ENCODE results near the gene ILF3. TPM values are rescaled to one million over a fixed set of nuclear protein-coding genes. Genes with fewer than 3 reads are reported as not detected.

ILF3 gene
- polyA plus RNA-seq (81.0 to 173 TPM (median 162 TPM) in 3 replicates), polyA minus RNA-seq (81.5 to 140 TPM (median 115 TPM) in 3 replicates)
- 135 TPM for polyA plus RNA-seq (2011; ENCODE audit: low read depth)
- 89.6 and 94.1 TPM in 2 replicates for polyA plus RNA-seq (2011; cell fraction: cytosol; rRNA removed)
- polyA plus RNA-seq (2011; cell fraction: nucleus; rRNA removed) = 267 and 278 TPM in 2 replicates
- 80.2 and 177 TPM in 2 replicates for polyA plus RNA-seq (2012; ENCODE audit: low replicate concordance)
- polyA minus RNA-seq (2011; cell fraction: cytosol; rRNA and poly(A)+ RNA removed) = 85.0 TPM
- 71.8 and 99.7 TPM in 2 replicates for polyA minus RNA-seq (2011; cell fraction: nucleus; rRNA and poly(A)+ RNA removed)

DNA sequence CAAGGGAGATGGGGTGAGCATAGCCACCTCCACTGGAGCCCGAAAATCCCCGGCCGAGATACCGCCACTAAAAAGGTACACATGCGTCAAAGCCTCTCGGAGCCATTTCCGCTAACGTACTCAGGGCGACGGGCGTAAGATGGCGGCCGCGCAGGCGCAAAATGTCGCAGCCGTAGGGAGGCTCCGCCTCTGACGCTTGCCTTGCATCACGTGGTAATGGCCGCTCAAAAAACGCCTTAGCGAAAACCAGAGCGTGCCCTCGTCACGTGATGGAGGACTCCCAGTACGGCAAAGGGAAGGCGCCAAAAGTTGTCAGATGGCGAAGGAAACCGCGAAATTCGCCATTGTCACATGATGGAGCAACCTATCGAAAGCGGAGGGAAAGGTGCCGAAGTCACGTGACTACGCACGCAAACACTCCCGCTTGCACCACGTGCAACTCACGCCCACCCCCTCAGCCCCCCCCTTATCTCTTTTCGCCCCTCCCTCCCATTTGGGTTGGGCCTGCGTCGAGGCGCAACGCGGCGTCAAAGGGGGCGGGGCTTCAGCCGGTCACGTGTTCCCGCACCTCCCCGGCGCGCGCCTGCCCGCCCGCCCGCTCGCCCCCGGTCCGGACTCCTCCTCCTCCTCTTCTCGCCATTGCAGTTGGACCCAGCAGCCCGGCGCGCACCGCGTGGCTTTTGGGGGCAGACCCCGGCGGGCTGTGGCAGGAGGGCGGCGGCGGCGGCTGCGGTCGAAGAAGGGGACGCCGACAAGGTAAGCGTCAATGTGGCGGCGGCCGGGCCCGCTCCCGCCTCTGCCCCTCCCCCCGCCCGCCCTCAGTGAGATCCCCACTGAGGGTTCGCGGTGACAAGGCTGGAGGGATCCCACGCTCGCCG lies at the start of gene ILF3:
ILF3 (plus strand) TSS at position 615 of the 878 bp plus-strand sequence. CDS start 16,260 bp downstream, outside the sequence.
- peak within 1 kb of the TSS; percentile 89 to 96 (median 93) for H3K4me3 ChIP-seq (ENCODE audit: control insufficient read depth in 2 of 3, extremely low read depth in 1 of 3, insufficient read depth in 2 of 3, low read depth in 1 of 3, low read length in 3 of 3)
- H2AFZ ChIP-seq (ENCODE audit: control insufficient read depth, low read length) = peak within 1 kb of the TSS; percentile 88
- peaks cover 0 to 20% of the 10 kb centered on the region in 2 experiments for H3K36me3 ChIP-seq (ENCODE audit: control insufficient read depth in 2 of 2, extremely low read depth in 1 of 2, insufficient read depth in 2 of 2, low read length in 2 of 2)
- dilution Hi-C loops (cut with MboI; ENCODE audit: extremely low pct_ligation_motif_present, low sequenced_read_pairs) = no loop called here
- peaks cover 2% of the 10 kb centered on the region for H3K9me1 ChIP-seq (ENCODE audit: control insufficient read depth, extremely low read depth, insufficient read depth, low read length)
- no peak for TF ChIP-seq EZH2 (IDR thresholded peaks at IDR 0.05; ENCODE audit: low read length)
- TF ChIP-seq, protein P1, sequence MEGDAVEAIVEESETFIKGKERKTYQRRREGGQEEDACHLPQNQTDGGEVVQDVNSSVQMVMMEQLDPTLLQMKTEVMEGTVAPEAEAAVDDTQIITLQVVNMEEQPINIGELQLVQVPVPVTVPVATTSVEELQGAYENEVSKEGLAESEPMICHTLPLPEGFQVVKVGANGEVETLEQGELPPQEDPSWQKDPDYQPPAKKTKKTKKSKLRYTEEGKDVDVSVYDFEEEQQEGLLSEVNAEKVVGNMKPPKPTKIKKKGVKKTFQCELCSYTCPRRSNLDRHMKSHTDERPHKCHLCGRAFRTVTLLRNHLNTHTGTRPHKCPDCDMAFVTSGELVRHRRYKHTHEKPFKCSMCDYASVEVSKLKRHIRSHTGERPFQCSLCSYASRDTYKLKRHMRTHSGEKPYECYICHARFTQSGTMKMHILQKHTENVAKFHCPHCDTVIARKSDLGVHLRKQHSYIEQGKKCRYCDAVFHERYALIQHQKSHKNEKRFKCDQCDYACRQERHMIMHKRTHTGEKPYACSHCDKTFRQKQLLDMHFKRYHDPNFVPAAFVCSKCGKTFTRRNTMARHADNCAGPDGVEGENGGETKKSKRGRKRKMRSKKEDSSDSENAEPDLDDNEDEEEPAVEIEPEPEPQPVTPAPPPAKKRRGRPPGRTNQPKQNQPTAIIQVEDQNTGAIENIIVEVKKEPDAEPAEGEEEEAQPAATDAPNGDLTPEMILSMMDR (optimal IDR thresholded peaks at IDR 0.05 in 1 of 3, IDR thresholded peaks at IDR 0.05 in 1 of 3, conservative IDR thresholded peaks at IDR 0.05 in 1 of 3; ENCODE audit: extremely low read depth in 1 of 3, insufficient read depth in 2 of 3, low read length in 3 of 3) = no peak
- H3K9me3 ChIP-seq (ENCODE audit: control insufficient read depth, low read depth, low read length) = no peaks in the 10 kb centered on the region
- H4K20me1 ChIP-seq (ENCODE audit: control insufficient read depth, extremely low read depth, insufficient read depth, low read length) = peaks cover 32% of the 10 kb centered on the region
- H3K27me3 ChIP-seq (ENCODE audit: control insufficient read depth, extremely low read depth, insufficient read depth, low read length) = no peaks in the 10 kb centered on the region
- peaks cover 52% of the 10 kb centered on the region for H3K79me2 ChIP-seq (ENCODE audit: control insufficient read depth, insufficient read depth, low read length)
- H3K9ac ChIP-seq (ENCODE audit: control insufficient read depth, extremely low read depth, insufficient read depth, low read length) = peak within 1 kb of the TSS; percentile 100
- peak; percentile 100 for DNase-seq (ENCODE audit: low read depth, low spot score)
- FAIRE-seq = peak; percentile 90
- H3K4me1 ChIP-seq (ENCODE audit: control insufficient read depth, extremely low read depth, insufficient read depth, low read length) = peaks cover 27% of the 10 kb centered on the region
- H3K4me2 ChIP-seq (ENCODE audit: control insufficient read depth, extremely low read depth, insufficient read depth, low read depth, low read length) = peak within 1 kb of the TSS; percentile 100
- peak within 1 kb of the TSS; percentile 98 for H3K27ac ChIP-seq (ENCODE audit: control insufficient read depth, insufficient read depth, low read length)

DNA sequence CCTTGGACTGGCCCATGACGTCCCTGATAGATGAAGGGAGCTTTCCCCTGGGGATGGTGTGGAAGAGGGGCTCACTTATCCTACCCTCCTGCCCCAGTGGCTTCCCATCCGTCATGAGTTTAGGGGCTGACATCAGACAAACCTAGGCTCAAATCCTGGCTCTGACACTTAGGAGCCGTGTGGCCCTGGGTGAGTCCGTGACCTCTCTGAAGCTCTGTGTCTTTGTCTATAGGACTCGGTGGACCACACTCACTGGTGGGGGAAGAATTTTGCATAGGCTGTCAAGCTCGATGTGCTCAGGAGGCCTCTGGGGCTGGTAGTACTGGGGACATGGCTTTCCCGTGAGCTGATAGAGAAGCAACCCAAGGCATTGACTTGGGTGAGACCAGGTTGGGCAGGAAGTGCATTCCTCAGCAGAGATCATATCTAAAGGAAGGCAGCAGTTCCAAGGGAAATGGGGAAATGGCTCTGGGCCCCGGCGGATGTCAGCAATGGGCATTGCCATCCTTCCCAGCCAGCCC lies 49.6 kb upstream of the ILF3 start:
- Histone ChIP-seq H3K4me1 (ENCODE audit: control insufficient read depth, extremely low read depth, insufficient read depth, low read length) (peaks cover 23% of the 10 kb centered on the region), H2AFZ (ENCODE audit: control insufficient read depth, low read length) (peak overlapping the region; percentile 48), H3K4me2 (ENCODE audit: control insufficient read depth, extremely low read depth, insufficient read depth, low read depth, low read length) (peak overlapping the region; percentile 95), H4K20me1 (ENCODE audit: control insufficient read depth, extremely low read depth, insufficient read depth, low read length) (no peaks in the 10 kb centered on the region), H3K27me3 (ENCODE audit: control insufficient read depth, extremely low read depth, insufficient read depth, low read length) (no peaks in the 10 kb centered on the region), H3K27ac (ENCODE audit: control insufficient read depth, insufficient read depth, low read length) (peak overlapping the region; percentile 56), H3K36me3 (ENCODE audit: control insufficient read depth in 2 of 2, extremely low read depth in 1 of 2, insufficient read depth in 2 of 2, low read length in 2 of 2) (no peaks in the 10 kb centered on the region), H3K9ac (ENCODE audit: control insufficient read depth, extremely low read depth, insufficient read depth, low read length) (no peak overlapping the region), H3K9me3 (ENCODE audit: control insufficient read depth, low read depth, low read length) (no peaks in the 10 kb centered on the region), H3K4me3 (ENCODE audit: control insufficient read depth in 2 of 3, extremely low read depth in 1 of 3, insufficient read depth in 2 of 3, low read depth in 1 of 3, low read length in 3 of 3) (peak overlapping the region in 2 of 3 experiments; percentile 5 to 15), H3K9me1 (ENCODE audit: control insufficient read depth, extremely low read depth, insufficient read depth, low read length) (peaks cover 3% of the 10 kb centered on the region), H3K79me2 (ENCODE audit: control insufficient read depth, insufficient read depth, low read length) (peaks cover 2% of the 10 kb centered on the region)
- DNase-seq (ENCODE audit: low read depth, low spot score) (no peak), FAIRE-seq (peak; percentile 92)
- dilution Hi-C loops (cut with MboI; ENCODE audit: extremely low pct_ligation_motif_present, low sequenced_read_pairs) = no loop called here
- TF ChIP-seq, protein P1 (optimal IDR thresholded peaks at IDR 0.05 in 1 of 3, IDR thresholded peaks at IDR 0.05 in 1 of 3, conservative IDR thresholded peaks at IDR 0.05 in 1 of 3; ENCODE audit: extremely low read depth in 1 of 3, insufficient read depth in 2 of 3, low read length in 3 of 3) = no peak
- no peak for TF ChIP-seq EZH2 (IDR thresholded peaks at IDR 0.05; ENCODE audit: low read length)
